ENCODE measurements around the gene UBTD2.

- TF ChIP-seq CTCF (IDR thresholded peaks at IDR 0.05) (no peak), POLR2A (IDR thresholded peaks at IDR 0.05) (no peak)
These were observed 113.3 kb downstream of the UBTD2 start for GRCh38 chr5:172170251-172170701.
